ENCODE results near the gene GGN.

DNA sequence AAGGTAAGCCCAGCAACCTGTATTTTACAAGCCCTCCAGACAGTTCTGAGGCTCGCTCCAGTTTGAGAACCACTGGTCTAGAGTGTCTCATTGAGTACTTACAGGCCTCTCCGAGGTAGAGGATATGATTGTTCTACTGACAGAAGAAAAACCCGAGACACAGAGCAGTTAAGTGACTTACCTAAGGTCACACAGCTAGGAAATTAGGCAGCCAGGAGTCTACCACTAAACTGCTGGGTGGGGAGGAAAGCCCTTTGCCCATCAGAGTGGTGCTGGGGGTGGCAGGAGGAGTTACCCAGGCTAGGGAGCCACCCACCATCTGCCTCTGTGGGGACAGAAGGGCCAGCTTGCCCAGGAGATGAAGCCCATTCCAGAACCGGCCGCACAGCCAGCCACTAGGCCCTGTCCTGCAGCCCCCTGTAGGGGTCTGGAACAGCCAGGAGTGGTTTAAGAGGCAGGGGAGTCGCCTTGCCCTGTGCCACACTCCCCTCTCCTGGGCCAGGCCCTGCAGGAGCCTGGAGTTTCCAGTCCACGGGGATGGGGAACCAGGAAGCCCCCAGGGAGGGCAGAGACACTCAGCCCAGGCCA lies 37.5 kb upstream of the GGN start:
- TF ChIP-seq, protein P1, sequence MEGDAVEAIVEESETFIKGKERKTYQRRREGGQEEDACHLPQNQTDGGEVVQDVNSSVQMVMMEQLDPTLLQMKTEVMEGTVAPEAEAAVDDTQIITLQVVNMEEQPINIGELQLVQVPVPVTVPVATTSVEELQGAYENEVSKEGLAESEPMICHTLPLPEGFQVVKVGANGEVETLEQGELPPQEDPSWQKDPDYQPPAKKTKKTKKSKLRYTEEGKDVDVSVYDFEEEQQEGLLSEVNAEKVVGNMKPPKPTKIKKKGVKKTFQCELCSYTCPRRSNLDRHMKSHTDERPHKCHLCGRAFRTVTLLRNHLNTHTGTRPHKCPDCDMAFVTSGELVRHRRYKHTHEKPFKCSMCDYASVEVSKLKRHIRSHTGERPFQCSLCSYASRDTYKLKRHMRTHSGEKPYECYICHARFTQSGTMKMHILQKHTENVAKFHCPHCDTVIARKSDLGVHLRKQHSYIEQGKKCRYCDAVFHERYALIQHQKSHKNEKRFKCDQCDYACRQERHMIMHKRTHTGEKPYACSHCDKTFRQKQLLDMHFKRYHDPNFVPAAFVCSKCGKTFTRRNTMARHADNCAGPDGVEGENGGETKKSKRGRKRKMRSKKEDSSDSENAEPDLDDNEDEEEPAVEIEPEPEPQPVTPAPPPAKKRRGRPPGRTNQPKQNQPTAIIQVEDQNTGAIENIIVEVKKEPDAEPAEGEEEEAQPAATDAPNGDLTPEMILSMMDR (conservative IDR thresholded peaks at IDR 0.05 in 1 of 2, IDR thresholded peaks at IDR 0.05 in 1 of 2; ENCODE audit: low read depth in 1 of 2, low read length in 2 of 2), result no peak
- TF ChIP-seq EZH2 (IDR thresholded peaks at IDR 0.05; ENCODE audit: low read length, missing control alignments), result no peak

Data from fibroblast of lung (primary cell).